GM23248 (cell line): ENCODE results near the gene XRCC4.

Experiments used
- EZH2 ChIP-seq: fragments of 200-600 bp; sonication (generic); IDR thresholded peaks from 2 replicates; pipeline ENCODE4 v1.6.1; 2018; ENCODE audit warnings: antibody characterized with exemption, mild to moderate bottlenecking; ENCODE audit not compliant: insufficient read depth, poor library complexity, severe bottlenecking
- EZH2phosphoT487 ChIP-seq: fragments of 200-600 bp; sonication (generic); IDR thresholded peaks from 2 replicates; pipeline ENCODE4 v1.6.1; 2018; ENCODE audit warnings: antibody characterized with exemption, moderate library complexity, mild to moderate bottlenecking, low read depth; ENCODE audit not compliant: insufficient read depth

DNA sequence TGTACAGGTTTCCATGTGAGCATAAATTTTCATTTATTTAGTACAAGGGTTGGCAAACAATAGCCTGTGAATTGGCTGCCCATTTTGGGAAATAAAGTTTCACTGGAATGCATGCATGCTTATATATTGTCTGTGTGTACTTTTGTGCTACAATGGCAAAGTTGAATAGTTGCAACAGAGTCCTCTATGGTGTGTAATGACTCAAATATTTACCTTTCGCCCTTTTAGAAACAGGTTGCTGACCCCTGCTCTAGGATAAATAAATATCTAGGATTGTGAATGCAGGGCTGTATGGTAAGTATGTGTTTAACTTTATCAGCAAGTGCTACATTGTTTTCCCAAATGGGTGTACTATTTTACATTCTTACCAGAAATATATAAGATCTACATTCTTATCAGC is 47.2 kb downstream of the XRCC4 start:
- no peak for TF ChIP-seq EZH2
- TF ChIP-seq EZH2phosphoT487, result no peak
